Immature natural killer cell (primary cell): ENCODE measurements around the gene DHODH. TPM values are rescaled to one million over a fixed set of nuclear protein-coding genes. Genes with fewer than 3 reads are reported as not detected.

Experiments used
- DNase-seq, 3 donors: peaks; one replicate each; pipeline ENCODE4 v3.0.0; 2022; ENCODE audit warnings: mixed read lengths in 1 of 3
- H3K27ac Mint-ChIP-seq, 6 donors: one replicate each; pipeline ENCODE4 v1.8.0; 2020; ENCODE audit warnings: mixed read lengths in 6 of 6, mild to moderate bottlenecking in 5 of 6, inconsistent platforms in 4 of 6, moderate library complexity in 3 of 6
- H3K27me3 Mint-ChIP-seq, 3 donors: one replicate each; pipeline ENCODE4 v1.8.0; 2020 to 2021; ENCODE audit warnings: low read depth in 3 of 3, mild to moderate bottlenecking in 3 of 3, mixed read lengths in 3 of 3, moderate library complexity in 3 of 3, inconsistent platforms in 1 of 3
- H3K36me3 Mint-ChIP-seq, 3 donors: one replicate each; pipeline ENCODE4 v1.8.0; 2020; ENCODE audit warnings: mixed read lengths in 3 of 3, inconsistent platforms in 2 of 3, mild to moderate bottlenecking in 2 of 3
- H3K4me1 Mint-ChIP-seq, 2 donors: one replicate each; pipeline ENCODE4 v1.8.0; 2020; ENCODE audit warnings: inconsistent platforms in 2 of 2, mild to moderate bottlenecking in 2 of 2, mixed read lengths in 2 of 2, moderate library complexity in 1 of 2
- H3K4me3 Mint-ChIP-seq, 5 donors: one replicate each; pipeline ENCODE4 v1.8.0; 2020; ENCODE audit warnings: mild to moderate bottlenecking in 5 of 5, mixed read lengths in 5 of 5, inconsistent platforms in 3 of 5, moderate library complexity in 3 of 5
- H3K9me3 Mint-ChIP-seq, 6 donors: one replicate each; pipeline ENCODE4 v1.8.0; 2020; ENCODE audit warnings: mild to moderate bottlenecking in 6 of 6, mixed read lengths in 6 of 6, inconsistent platforms in 4 of 6, moderate library complexity in 3 of 6
- polyA plus RNA-seq, 3 donors: library from polyadenylated mRNA; unstranded; fragments of 300-500 nt; fragmentation: Illumina TruSeq; gene quantifications; one replicate each; pipeline ENCODE4 v1.2.3, GENCODE V29; 2021

DHODH gene
- polyA plus RNA-seq, 3 donors from 2014 or later = 0.34 to 7.2 (median 5.9) TPM

DNA sequence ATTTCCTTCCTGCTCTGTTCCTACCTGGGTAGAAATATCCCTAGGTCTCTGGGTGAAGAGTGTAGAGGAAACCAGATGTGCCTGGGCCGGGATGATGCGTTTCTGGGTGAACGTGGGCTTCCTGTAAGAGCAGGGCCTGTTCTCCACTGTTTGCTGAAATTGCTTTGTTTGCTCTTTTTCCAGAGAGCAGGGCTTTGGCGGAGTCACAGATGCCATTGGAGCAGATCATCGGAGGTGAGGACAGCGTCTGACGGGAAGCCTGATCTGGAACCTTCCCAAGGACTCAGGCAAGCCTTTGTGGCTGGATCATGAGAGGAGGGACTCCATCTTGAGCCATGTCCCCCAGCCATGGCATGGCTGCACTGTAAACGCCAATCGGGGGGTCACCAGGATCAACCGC, 15.4 kb downstream of the DHODH start:
- peaks cover 0 to 2% (median 0%) of the 10 kb centered on the region in 3 donors for H3K27me3 Mint-ChIP-seq
- no peak overlapping the region for H3K27ac Mint-ChIP-seq
- H3K36me3 Mint-ChIP-seq = peaks cover 10 to 23% (median 16%) of the 10 kb centered on the region in 3 donors
- H3K4me3 Mint-ChIP-seq = no peak overlapping the region
- no peaks in the 10 kb centered on the region for H3K9me3 Mint-ChIP-seq
- H3K4me1 Mint-ChIP-seq = no peaks in the 10 kb centered on the region
- no peak for DNase-seq

DNA sequence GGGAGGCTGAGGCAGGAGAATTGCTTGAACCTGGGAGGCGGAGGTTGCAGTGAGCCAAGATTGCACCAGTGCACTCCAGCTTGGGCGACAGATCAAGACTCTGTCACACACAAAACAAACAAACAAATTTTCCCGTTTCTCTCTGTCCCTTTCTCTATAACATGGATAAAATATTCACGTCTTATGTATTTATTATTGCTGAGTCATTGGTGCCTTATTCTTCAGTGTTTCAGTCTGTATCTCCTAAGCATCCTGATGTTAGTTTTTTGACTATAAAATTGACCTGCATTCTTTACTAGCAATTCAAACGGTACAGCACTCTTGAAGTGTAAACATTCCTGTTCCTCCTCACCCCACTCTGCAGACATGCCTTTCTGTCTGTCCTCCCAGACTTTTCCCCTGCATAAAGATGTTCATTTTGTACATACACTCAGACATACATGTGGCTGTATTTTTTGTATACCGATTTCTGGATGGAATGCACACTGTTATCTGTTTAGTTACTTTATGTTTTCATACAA, 16.4 kb downstream of the DHODH start:
- Mint-ChIP-seq H3K27me3 (peaks cover 0 to 2% (median 0%) of the 10 kb centered on the region in 3 donors), H3K4me1 (no peaks in the 10 kb centered on the region), H3K27ac (peak overlapping the region in 1 of 6 donors; percentile 3), H3K9me3 (no peaks in the 10 kb centered on the region), H3K36me3 (peaks cover 10 to 23% (median 10%) of the 10 kb centered on the region in 3 donors), H3K4me3 (no peak overlapping the region)
- DNase-seq = no peak

DNA sequence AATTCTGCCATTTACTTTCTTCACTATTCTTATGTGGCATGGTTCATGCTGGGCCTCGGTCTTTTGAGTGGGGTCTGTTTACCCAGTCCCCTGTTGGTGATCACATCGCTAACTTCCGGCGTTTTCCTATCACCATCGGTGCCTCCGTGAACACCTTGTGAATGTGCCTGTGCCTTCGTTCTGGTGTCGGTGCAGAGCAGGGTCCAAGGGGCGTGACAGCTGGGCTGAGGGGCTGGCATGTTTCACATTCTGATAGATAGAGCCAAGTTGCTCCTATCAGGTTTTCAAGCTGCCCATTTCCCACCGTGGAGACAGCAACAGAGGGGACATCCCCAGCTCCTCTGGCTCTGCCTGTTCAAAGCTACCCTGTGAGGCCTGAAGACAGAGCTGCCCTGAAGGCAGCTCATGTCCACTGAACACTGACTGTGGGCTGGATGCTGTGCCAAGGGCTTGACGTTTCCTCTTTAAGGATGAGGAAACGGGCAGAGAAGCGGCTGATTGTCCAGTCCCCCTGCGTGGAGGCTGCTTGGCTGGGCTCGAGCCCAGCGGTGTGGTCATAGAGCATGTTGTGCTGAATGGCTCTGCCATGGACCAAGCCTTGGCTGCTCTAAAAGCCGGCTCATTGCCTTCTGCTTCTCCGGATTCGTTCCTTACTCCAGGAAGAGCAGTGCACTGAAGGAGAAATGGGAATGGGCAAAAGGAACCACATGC, 17.0 kb downstream of the DHODH start:
- Mint-ChIP-seq H3K27me3 (peaks cover 0 to 2% (median 0%) of the 10 kb centered on the region in 3 donors), H3K36me3 (peaks cover 10 to 23% (median 10%) of the 10 kb centered on the region in 3 donors), H3K4me3 (no peak overlapping the region), H3K9me3 (no peaks in the 10 kb centered on the region), H3K4me1 (no peaks in the 10 kb centered on the region), H3K27ac (peak overlapping the region in 1 of 6 donors; percentile 46)
- no peak for DNase-seq

DNA sequence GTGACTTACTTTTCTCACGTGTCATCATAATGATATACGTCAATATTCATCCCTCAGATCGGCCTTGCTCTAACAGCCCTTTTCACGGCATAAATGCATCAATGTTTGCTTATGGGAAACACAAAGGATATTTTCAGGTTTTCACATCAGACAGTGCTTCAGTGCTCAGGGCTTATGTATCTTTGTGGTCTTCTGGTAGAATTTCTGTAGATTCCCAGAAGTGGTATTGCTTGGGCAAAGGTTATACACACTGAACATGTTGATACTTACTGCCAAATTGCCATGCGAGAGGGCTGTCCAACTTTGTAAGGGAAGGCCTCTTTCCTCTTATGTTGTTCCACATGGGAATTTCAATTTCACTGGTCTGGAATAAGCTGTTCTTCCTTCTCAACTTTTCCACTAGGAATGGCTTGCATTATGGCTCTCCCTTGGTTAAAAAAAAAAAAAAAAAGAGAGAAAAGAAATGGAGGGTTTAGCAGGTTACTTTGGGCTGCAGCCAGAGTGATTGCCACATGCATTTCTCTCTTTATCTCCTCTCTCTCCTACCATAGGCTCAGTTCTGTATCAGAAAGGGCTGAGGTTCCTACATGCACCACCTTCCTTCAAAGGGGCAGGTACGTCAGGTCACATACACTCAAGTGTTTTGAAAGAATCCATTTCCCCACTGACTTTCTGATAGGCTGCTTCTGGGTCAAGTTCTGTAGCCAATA, 19.3 kb downstream of the DHODH start:
- no peaks in the 10 kb centered on the region for H3K27me3 Mint-ChIP-seq
- DNase-seq = no peak
- H3K36me3 Mint-ChIP-seq = peaks cover 7 to 23% (median 10%) of the 10 kb centered on the region in 3 donors
- no peak overlapping the region for H3K27ac Mint-ChIP-seq
- no peak overlapping the region for H3K4me3 Mint-ChIP-seq
- H3K9me3 Mint-ChIP-seq = no peaks in the 10 kb centered on the region
- no peaks in the 10 kb centered on the region for H3K4me1 Mint-ChIP-seq

GRCh38 chr16:72029567-72030271, 21.2 kb downstream of the DHODH start:
- H3K27me3 Mint-ChIP-seq = no peaks in the 10 kb centered on the region
- DNase-seq = no peak
- H3K4me3 Mint-ChIP-seq = no peak overlapping the region

DNA sequence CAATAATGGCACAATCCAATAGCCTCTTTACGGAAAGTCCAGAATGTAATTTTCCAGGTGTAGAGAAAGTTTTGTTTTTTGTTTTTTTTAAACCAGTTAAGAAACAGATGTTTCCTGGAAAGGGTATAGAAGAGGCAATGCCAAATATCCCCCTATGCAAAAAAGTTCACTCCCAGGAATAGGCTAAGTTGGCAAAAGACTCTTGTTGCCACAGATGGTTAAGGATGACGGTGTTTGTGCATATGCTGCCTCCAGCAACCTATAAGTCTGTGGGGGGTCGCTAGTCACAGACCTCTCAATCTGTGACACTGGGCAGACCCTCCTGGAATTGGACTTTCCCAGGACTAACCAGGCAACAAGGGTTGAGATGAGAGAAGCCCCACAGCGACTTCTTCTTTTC, 24.9 kb downstream of the DHODH start:
- Mint-ChIP-seq H3K36me3 (peaks cover 0 to 11% (median 4%) of the 10 kb centered on the region in 3 donors), H3K4me1 (no peaks in the 10 kb centered on the region), H3K9me3 (no peaks in the 10 kb centered on the region), H3K4me3 (no peak overlapping the region), H3K27me3 (no peaks in the 10 kb centered on the region), H3K27ac (no peak overlapping the region)
- no peak for DNase-seq

More at GRCh38 chr16:72029567-72030271, 21.2 kb downstream of the DHODH start:
- H3K27ac Mint-ChIP-seq = no peak overlapping the region
- H3K4me1 Mint-ChIP-seq = no peaks in the 10 kb centered on the region
- H3K36me3 Mint-ChIP-seq = peaks cover 7 to 14% (median 14%) of the 10 kb centered on the region in 3 donors
- H3K9me3 Mint-ChIP-seq = no peaks in the 10 kb centered on the region

DNA sequence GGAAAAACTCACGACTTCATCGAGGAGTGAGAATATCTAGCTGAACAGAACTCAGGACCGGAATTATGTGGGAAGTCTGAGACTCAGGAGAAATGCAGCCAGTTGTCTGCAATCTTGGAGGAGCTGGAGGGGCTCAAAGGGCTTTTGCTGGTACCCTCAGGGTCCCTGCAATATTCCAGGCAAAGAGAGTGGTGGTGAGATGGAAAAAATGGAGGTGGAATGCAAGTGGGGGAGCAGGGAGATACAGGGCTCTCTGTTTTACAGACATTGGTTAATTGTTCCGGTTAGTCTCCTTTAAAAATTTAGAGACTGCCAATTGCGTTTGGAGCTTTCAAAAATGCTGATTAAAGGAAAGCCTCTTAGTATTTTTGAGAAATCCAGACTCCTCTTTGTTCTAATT, 27.6 kb downstream of the DHODH start:
- no peaks in the 10 kb centered on the region for H3K4me1 Mint-ChIP-seq
- no peaks in the 10 kb centered on the region for H3K9me3 Mint-ChIP-seq
- no peak overlapping the region for H3K4me3 Mint-ChIP-seq
- no peaks in the 10 kb centered on the region for H3K27me3 Mint-ChIP-seq
- DNase-seq = no peak
- peaks cover 3 to 14% (median 8%) of the 10 kb centered on the region in 3 donors for H3K36me3 Mint-ChIP-seq
- H3K27ac Mint-ChIP-seq = no peak overlapping the region

- no peak for DNase-seq
- H3K9me3 Mint-ChIP-seq = no peaks in the 10 kb centered on the region
- no peak overlapping the region for H3K4me3 Mint-ChIP-seq
- no peak overlapping the region for H3K27ac Mint-ChIP-seq
- no peaks in the 10 kb centered on the region for H3K4me1 Mint-ChIP-seq
- H3K36me3 Mint-ChIP-seq = peaks cover 3 to 8% (median 7%) of the 10 kb centered on the region in 3 donors
- H3K27me3 Mint-ChIP-seq = no peaks in the 10 kb centered on the region
Measured at GRCh38 chr16:72042157-72042660, 33.7 kb downstream of the DHODH start.

GRCh38 chr16:72043058-72043457, 34.5 kb downstream of the DHODH start:
- no peak overlapping the region for H3K27ac Mint-ChIP-seq
- no peak overlapping the region for H3K4me3 Mint-ChIP-seq
- no peaks in the 10 kb centered on the region for H3K4me1 Mint-ChIP-seq

GRCh38 chr16:72043539-72043938, 35.0 kb downstream of the DHODH start:
- no peak overlapping the region for H3K4me3 Mint-ChIP-seq
- no peaks in the 10 kb centered on the region for H3K27me3 Mint-ChIP-seq
- no peaks in the 10 kb centered on the region for H3K9me3 Mint-ChIP-seq
- peaks cover 7 to 8% (median 8%) of the 10 kb centered on the region in 3 donors for H3K36me3 Mint-ChIP-seq
- no peak overlapping the region for H3K27ac Mint-ChIP-seq
- no peaks in the 10 kb centered on the region for H3K4me1 Mint-ChIP-seq
- DNase-seq = no peak

More at GRCh38 chr16:72043058-72043457, 34.5 kb downstream of the DHODH start:
- Mint-ChIP-seq H3K9me3 (no peaks in the 10 kb centered on the region), H3K36me3 (peaks cover 7 to 8% (median 8%) of the 10 kb centered on the region in 3 donors), H3K27me3 (no peaks in the 10 kb centered on the region)
- DNase-seq = no peak

GRCh38 chr16:72044296-72044695, 35.8 kb downstream of the DHODH start:
- H3K36me3 Mint-ChIP-seq = peaks cover 8 to 15% (median 12%) of the 10 kb centered on the region in 3 donors
- peaks cover 0 to 7% (median 4%) of the 10 kb centered on the region in 6 donors for H3K9me3 Mint-ChIP-seq
- H3K27ac Mint-ChIP-seq = no peak overlapping the region
- DNase-seq = no peak
- no peaks in the 10 kb centered on the region for H3K4me1 Mint-ChIP-seq
- no peak overlapping the region for H3K4me3 Mint-ChIP-seq
- no peaks in the 10 kb centered on the region for H3K27me3 Mint-ChIP-seq

DNA sequence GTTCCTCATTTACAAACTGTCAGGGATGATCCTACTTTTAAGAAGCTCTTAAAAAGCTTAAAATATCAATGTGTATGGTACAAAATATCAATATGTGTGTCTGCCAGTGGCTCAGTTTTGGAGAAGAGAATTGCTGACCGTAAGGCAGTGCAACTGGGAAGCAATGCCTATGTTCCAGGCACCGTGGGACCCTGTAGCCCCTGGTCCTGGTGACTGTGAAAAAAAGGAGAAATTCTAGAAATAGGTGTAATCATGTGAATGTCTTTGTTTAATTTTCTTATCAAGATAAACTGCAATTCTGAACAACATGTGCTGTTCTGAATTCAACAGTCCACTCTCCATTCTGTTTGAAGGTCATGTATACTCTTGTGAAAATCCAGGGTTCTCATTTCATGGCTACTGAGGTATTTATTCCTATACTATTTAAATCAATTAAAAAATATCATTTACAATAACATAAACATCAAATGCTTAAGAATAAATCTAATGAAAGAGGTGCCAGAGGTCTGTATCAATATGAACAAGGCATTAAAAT, 36.3 kb downstream of the DHODH start:
- Mint-ChIP-seq H3K36me3 (peaks cover 10 to 18% (median 13%) of the 10 kb centered on the region in 3 donors), H3K4me3 (no peak overlapping the region), H3K9me3 (peaks cover 0 to 13% (median 6%) of the 10 kb centered on the region in 6 donors), H3K27ac (no peak overlapping the region), H3K27me3 (no peaks in the 10 kb centered on the region), H3K4me1 (no peaks in the 10 kb centered on the region)
- DNase-seq = no peak

GRCh38 chr16:72049110-72049509, 40.6 kb downstream of the DHODH start:
- H3K9me3 Mint-ChIP-seq = peaks cover 0 to 18% (median 11%) of the 10 kb centered on the region in 6 donors
- no peak overlapping the region for H3K27ac Mint-ChIP-seq
- H3K4me3 Mint-ChIP-seq = no peak overlapping the region
- H3K27me3 Mint-ChIP-seq = no peaks in the 10 kb centered on the region
- peaks cover 6 to 17% (median 8%) of the 10 kb centered on the region in 3 donors for H3K36me3 Mint-ChIP-seq
- no peaks in the 10 kb centered on the region for H3K4me1 Mint-ChIP-seq
- no peak for DNase-seq
